HepG2 (cell line): ENCODE measurements around the gene GPR55. TPM values are rescaled to one million over a fixed set of nuclear protein-coding genes. Genes with fewer than 3 reads are reported as not detected.

Experiments used
- ATAC-seq: fragments of 200-7000 bp; cut with Tn5 transposase; 3 replicates; pipeline ENCODE4 v1.9.1; 2020; ENCODE audit warnings: mild to moderate bottlenecking, moderate library complexity
- BruUV-seq: library from RNA; stranded (reverse); fragments of 400-500 nt; replicated peaks from 2 replicates; lab custom pipeline; 2021; lab: Mats Ljungman, UMichigan
- CTCF ChIA-PET: fragments of 300-600 bp; formaldehyde crosslinking; extraction: SDS; loops from one replicate; lab custom pipeline; 2021; ENCODE audit warnings: low total read pairs, inconsistent platforms, low intra/inter-chr PET ratio; lab: Yijun Ruan, JAX
- POLR2A ChIA-PET: fragments of 350-600 bp; sonication (Branson Sonifier 250); formaldehyde crosslinking; loops from one replicate; lab custom pipeline; 2020; ENCODE audit warnings: antibody characterized with exemption, inconsistent platforms; lab: Yijun Ruan, JAX
- DNase-seq: peaks from one replicate; pipeline ENCODE4 v3.0.0-alpha.2; 2015; ENCODE audit warnings: low spot score
- FAIRE-seq: peaks from 3 replicates; lab custom pipeline; 2011; peaks lifted over from hg19 to GRCh38; lab: Jason Lieb, UNC
- H2AFZ ChIP-seq: one replicate; pipeline ENCODE4 v1.6.1; 2011; ENCODE audit warnings: low read length, inconsistent platforms
- H3K27ac ChIP-seq: fragments of 300-600 bp; 3 replicates; pipeline ENCODE4 v1.8.0; 2011; ENCODE audit warnings: mixed run types, mild to moderate bottlenecking, mixed read lengths, low read length, inconsistent platforms; ENCODE audit not compliant: insufficient read depth; ENCODE audit errors: extremely low read length
- H3K27me3 ChIP-seq, 2 experiments: fragments of 200-600 bp in 1 of 2; 2 replicates in 1 of 2; 3 replicates in 1 of 2; pipeline versions ENCODE4 v1.6.0 to v1.8.0; 2011; ENCODE audit warnings: low read length in 2 of 2, mild to moderate bottlenecking in 2 of 2, moderate library complexity in 2 of 2, inconsistent platforms in 1 of 2; ENCODE audit not compliant: insufficient read depth in 2 of 2, control insufficient read depth in 1 of 2
- H3K36me3 ChIP-seq, 2 experiments: fragments of 200-600 bp in 1 of 2; replicated peaks in 1 of 2; 2 replicates in 1 of 2; 3 replicates in 1 of 2; pipeline versions ENCODE4 v1.5.1 to v1.8.0; 2011; ENCODE audit warnings: low read length in 2 of 2, inconsistent platforms in 1 of 2; ENCODE audit not compliant: insufficient read depth in 2 of 2, control insufficient read depth in 1 of 2
- H3K4me1 ChIP-seq: 2 replicates; pipeline ENCODE4 v1.5.1; 2012; ENCODE audit warnings: low read length, inconsistent platforms; ENCODE audit not compliant: insufficient read depth
- H3K4me2 ChIP-seq: 2 replicates; pipeline ENCODE4 v1.6.0; 2011; ENCODE audit warnings: low read depth, low read length, inconsistent platforms
- H3K4me3 ChIP-seq, 3 experiments: fragments of 200-600 bp in 1 of 3; sonication (generic), shearing (Covaris generic) in 1 of 3; replicated peaks in 1 of 3; 2 replicates each; pipeline ENCODE4 v1.5.1; 2011 to 2016; ENCODE audit warnings: low read length in 3 of 3, inconsistent platforms in 2 of 3, low read depth in 2 of 3, mild to moderate bottlenecking in 2 of 3, control low read depth in 1 of 3, mixed read lengths in 1 of 3; ENCODE audit not compliant: insufficient read depth in 1 of 3
- H3K79me2 ChIP-seq: one replicate; pipeline ENCODE4 v1.6.1; 2011; ENCODE audit warnings: low read length, inconsistent platforms; ENCODE audit not compliant: insufficient read depth
- H3K9ac ChIP-seq: 2 replicates; pipeline ENCODE4 v1.6.0; 2011; ENCODE audit warnings: mild to moderate bottlenecking, low read depth, low read length, inconsistent platforms; ENCODE audit not compliant: insufficient read depth
- H3K9me3 ChIP-seq: 2 replicates; pipeline ENCODE4 v1.5.1; 2012; ENCODE audit warnings: mild to moderate bottlenecking, low read length
- H4K20me1 ChIP-seq: 2 replicates; pipeline ENCODE4 v1.6.0; 2011; ENCODE audit warnings: inconsistent platforms, mild to moderate bottlenecking, low read length, moderate library complexity; ENCODE audit not compliant: insufficient read depth
- KLF15 ChIP-seq: sonication (generic); formaldehyde crosslinking; IDR thresholded peaks from 2 replicates; pipeline ENCODE4 v1.8.1; 2023; ENCODE audit warnings: borderline replicate concordance, mild to moderate bottlenecking, inconsistent platforms, missing genetic modification reagents, mixed read lengths
- ZSCAN21 ChIP-seq: sonication (generic); formaldehyde crosslinking; IDR thresholded peaks from 2 replicates; pipeline ENCODE4 v1.8.0; 2022; ENCODE audit warnings: mild to moderate bottlenecking, missing genetic modification reagents, moderate library complexity, borderline replicate concordance
- WGBS: methylation state at CpG from one replicate; pipeline ENCODE4 v1.1.6; 2017; ENCODE audit warnings: low lambda C conversion rate; 5-methylcytosine and 5-hydroxymethylcytosine counted together
- in situ Hi-C: cut with HindIII; loops from 2 replicates; pipeline ENCODE4 v1.10.0; 2017; ENCODE audit warnings: low pct_unique_long_range_greater_than_20kb; ENCODE audit not compliant: extremely low pct_ligation_motif_present
- intact Hi-C: fragments of 100-400 bp; cut with micrococcal nuclease; formaldehyde crosslinking; loops from one replicate; pipeline ENCODE4 v1.10.0; 2022; ENCODE audit not compliant: unreplicated experiment
- polyA plus RNA-seq, 8 experiments: library from polyadenylated mRNA; depleted of rRNA in 3 of 8; stranded (reverse) in 7 of 8; unstranded in 1 of 8; fragments of >200 nt; fragmentation: Illumina TruSeq in 4 of 8; extraction: Trizol in 4 of 8; gene quantifications; 2 replicates each; pipeline versions ENCODE4 v1.2.1 to v1.2.3, GENCODE V29; 2011 to 2016; ENCODE audit warnings: low read depth in 4 of 8, missing spikeins in 1 of 8, mixed read lengths in 1 of 8; ENCODE audit not compliant: insufficient read depth in 1 of 8
- total RNA-seq, 5 experiments: library from RNA; depleted of rRNA; stranded (reverse); fragments of >200 nt; fragmentation: Illumina TruSeq; extraction: Trizol; gene quantifications; 2 replicates each; pipeline ENCODE4 v1.2.3, GENCODE V29; 2016; ENCODE audit warnings: low read depth in 1 of 5

The GPR55 gene
- total and polyA plus RNA-seq, 2 of the 13 experiments (the other 11 are each of a cell fraction or from before 2014, with no cell fraction given): not detected

DNA sequence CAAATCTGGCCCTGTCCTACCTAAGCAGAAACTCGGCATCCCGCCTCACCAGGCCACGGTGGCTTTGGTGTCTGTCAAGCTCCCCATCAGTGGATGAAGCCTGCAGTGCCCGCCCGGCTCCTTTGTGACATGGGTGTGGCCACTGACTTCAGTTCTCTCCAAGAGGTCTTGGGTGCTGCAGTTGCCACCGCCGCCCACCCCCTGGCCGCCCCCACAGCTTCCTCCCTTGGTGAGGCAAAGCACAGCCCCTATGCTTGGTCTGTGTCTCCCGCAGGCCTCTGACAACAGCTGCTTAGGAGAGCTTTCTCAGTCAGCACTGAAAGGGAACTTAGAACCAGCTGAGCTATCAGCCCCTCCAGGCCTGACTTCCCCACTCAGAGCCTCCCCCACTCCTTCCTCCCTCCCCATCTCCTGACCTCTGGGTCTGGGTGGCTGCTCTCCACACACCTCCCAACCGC, 22.9 kb upstream of the GPR55 start:
- in situ Hi-C loops: no loop called here
- CTCF ChIA-PET: no interaction called here
- FAIRE-seq: no peak

GRCh38 chr2:230947235-230947576, 22.2 kb upstream of the GPR55 start:
- Histone ChIP-seq H3K27ac (no peak overlapping the region), H2AFZ (no peak overlapping the region), H3K79me2 (no peaks in the 10 kb centered on the region), H3K36me3 (no peaks in the 10 kb centered on the region), H3K4me2 (no peak overlapping the region), H3K9ac (no peak overlapping the region)
- BruUV-seq: no TSS peak
- ChIA-PET CTCF (no interaction called here), POLR2A (no interaction called here)
- in situ Hi-C loops (no loop called here), intact Hi-C loops (no loop called here)
- DNase-seq (no peak), ATAC-seq (no peak)
- TF ChIP-seq ZSCAN21 (CRISPR knock-in tag): no peak
- TF ChIP-seq, all 625 proteins: peak for 0
- 17% methylated on average over 3 of the region's 3 CpGs for WGBS
- no peak for FAIRE-seq
- Histone ChIP-seq H3K9me3 (no peaks in the 10 kb centered on the region), H3K27me3 (peaks cover 2 to 21% of the 10 kb centered on the region in 2 experiments; a peak in 4 of 5 replicates), H3K4me1 (no peaks in the 10 kb centered on the region), H4K20me1 (no peaks in the 10 kb centered on the region), H3K4me3 (no peak overlapping the region)

More for the DNA sequence above, 22.9 kb upstream of the GPR55 start:
- WGBS: 40% methylated on average over 10 of the region's 10 CpGs
- ATAC-seq (no peak), DNase-seq (no peak)
- Histone ChIP-seq H3K36me3 (no peaks in the 10 kb centered on the region), H3K9me3 (no peaks in the 10 kb centered on the region), H3K4me3 (no peak overlapping the region), H2AFZ (no peak overlapping the region), H3K27me3 (peaks cover 3 to 27% of the 10 kb centered on the region in 2 experiments; a peak in 4 of 5 replicates), H3K4me2 (no peak overlapping the region), H3K27ac (no peak overlapping the region), H3K79me2 (no peaks in the 10 kb centered on the region), H4K20me1 (no peaks in the 10 kb centered on the region), H3K4me1 (no peaks in the 10 kb centered on the region), H3K9ac (no peak overlapping the region)
- POLR2A ChIA-PET: no interaction called here
- BruUV-seq: no TSS peak
- intact Hi-C loops: no loop called here
- no peak for TF ChIP-seq KLF15 (CRISPR knock-in tag)
- TF ChIP-seq, all 625 proteins: peak for 0
